Endothelial cell of umbilical vein (primary cell): ENCODE measurements around the gene RTN4R. TPM values are rescaled to one million over a fixed set of nuclear protein-coding genes. Genes with fewer than 3 reads are reported as not detected.

Experiments
- BruUV-seq: library from RNA; stranded (reverse); fragments of 400-500 nt; replicated peaks from 2 replicates; lab custom pipeline; 2021; lab: Mats Ljungman, UMichigan
- CTCF ChIA-PET: fragments of 300-600, 350-600 bp; sonication (Branson Sonifier 250); formaldehyde crosslinking; loops from one replicate; lab custom pipeline; 2021; ENCODE audit warnings: antibody characterized with exemption, inconsistent platforms; lab: Charles Lee
- POLR2A ChIA-PET: fragments of 300-600, 350-600 bp; sonication (Branson Sonifier 250); formaldehyde crosslinking; loops from one replicate; lab custom pipeline; 2021; ENCODE audit warnings: antibody characterized with exemption, inconsistent platforms; lab: Charles Lee
- DNase-seq: peaks from one replicate; pipeline ENCODE4 v3.0.0-alpha.2; 2011; ENCODE audit warnings: low read depth, low spot score
- FAIRE-seq: peaks from 2 replicates; lab custom pipeline; 2011; peaks lifted over from hg19 to GRCh38; lab: Jason Lieb, UNC
- H2AFZ ChIP-seq: 2 replicates; pipeline ENCODE4 v1.6.0; 2012; ENCODE audit warnings: low read depth, low read length, control low read depth, inconsistent platforms
- H3K27ac ChIP-seq: 2 replicates; pipeline ENCODE4 v1.5.1; 2011; ENCODE audit warnings: low read depth, mild to moderate bottlenecking, control low read depth, low read length, moderate library complexity; ENCODE audit not compliant: insufficient read depth
- H3K27me3 ChIP-seq, 2 experiments: 2 replicates each; pipeline versions ENCODE4 v1.6.0 to v1.6.1; 2011; ENCODE audit warnings: low read length in 2 of 2, mixed read lengths in 1 of 2; ENCODE audit not compliant: control insufficient read depth in 2 of 2, insufficient read depth in 2 of 2
- H3K36me3 ChIP-seq, 2 experiments: 2 replicates in 1 of 2; 3 replicates in 1 of 2; pipeline ENCODE4 v1.5.1; 2011; ENCODE audit warnings: low read length in 2 of 2, mild to moderate bottlenecking in 1 of 2, moderate library complexity in 1 of 2; ENCODE audit not compliant: control insufficient read depth in 2 of 2, insufficient read depth in 2 of 2; ENCODE audit errors: extremely low read depth in 1 of 2
- H3K4me1 ChIP-seq: 3 replicates; pipeline ENCODE4 v1.5.1; 2011; ENCODE audit warnings: mild to moderate bottlenecking, low read length; ENCODE audit not compliant: control insufficient read depth, insufficient read depth; ENCODE audit errors: extremely low read depth
- H3K4me2 ChIP-seq: 2 replicates; pipeline ENCODE4 v1.6.1; 2011; ENCODE audit warnings: low read length, control low read depth, mixed read lengths; ENCODE audit not compliant: insufficient read depth
- H3K4me3 ChIP-seq, 3 experiments: fragments of 200-600 bp in 1 of 3; sonication (generic), shearing (Covaris generic) in 1 of 3; replicated peaks in 1 of 3; 2 replicates each; pipeline ENCODE4 v1.5.1; 2011 to 2016; ENCODE audit warnings: control low read depth in 3 of 3, low read length in 3 of 3, mild to moderate bottlenecking in 2 of 3, inconsistent platforms in 1 of 3, low read depth in 1 of 3, moderate library complexity in 1 of 3; ENCODE audit not compliant: insufficient read depth in 1 of 3
- H3K79me2 ChIP-seq: 2 replicates; pipeline ENCODE4 v1.6.0; 2012; ENCODE audit warnings: low read length, inconsistent platforms; ENCODE audit not compliant: control insufficient read depth, insufficient read depth
- H3K9ac ChIP-seq: replicated peaks from 2 replicates; pipeline ENCODE3; 2011; ENCODE audit warnings: low read length, control low read depth; ENCODE audit not compliant: insufficient read depth; ENCODE audit errors: extremely low read depth
- H3K9me1 ChIP-seq: replicated peaks from 3 replicates; pipeline ENCODE4 v1.6.0; 2011; ENCODE audit warnings: mild to moderate bottlenecking, low read length; ENCODE audit not compliant: control insufficient read depth, insufficient read depth; ENCODE audit errors: extremely low read depth
- H3K9me3 ChIP-seq: replicated peaks from 2 replicates; pipeline ENCODE4 v1.5.1; 2012; ENCODE audit warnings: low read length, inconsistent platforms; ENCODE audit not compliant: control insufficient read depth, insufficient read depth
- H4K20me1 ChIP-seq: replicated peaks from 2 replicates; pipeline ENCODE3; 2011; ENCODE audit warnings: mild to moderate bottlenecking, low read length; ENCODE audit not compliant: control insufficient read depth, insufficient read depth; ENCODE audit errors: extremely low read depth
- EZH2 ChIP-seq: IDR thresholded peaks from 2 replicates; pipeline ENCODE4 v1.6.1; 2012; ENCODE audit warnings: borderline replicate concordance, low read depth, mild to moderate bottlenecking, moderate library complexity, low read length, inconsistent platforms; ENCODE audit not compliant: severe bottlenecking
- FOS ChIP-seq: IDR thresholded peaks from 2 replicates; pipeline ENCODE4 v1.6.1; 2011; ENCODE audit warnings: mild to moderate bottlenecking, low read length, moderate library complexity, borderline replicate concordance; ENCODE audit not compliant: insufficient read depth
- GATA2 ChIP-seq: IDR thresholded peaks from 2 replicates; pipeline ENCODE4 v1.7.0; 2011; ENCODE audit warnings: low read depth, mild to moderate bottlenecking, moderate library complexity, mixed read lengths, low read length; ENCODE audit not compliant: insufficient read length, insufficient read depth
- JUN ChIP-seq: IDR thresholded peaks from 2 replicates; pipeline ENCODE4 v1.6.1; 2011; ENCODE audit warnings: borderline replicate concordance, low read depth; ENCODE audit not compliant: insufficient read length, insufficient read depth
- MYC ChIP-seq: IDR thresholded peaks from one replicate; pipeline ENCODE4 v1.6.1; 2011; ENCODE audit warnings: mild to moderate bottlenecking, low read depth, low read length
- POLR2A ChIP-seq: IDR thresholded peaks from 2 replicates; pipeline ENCODE4 v1.6.1; 2012; ENCODE audit warnings: low read depth, mild to moderate bottlenecking, control low read depth, low read length
- POLR2AphosphoS5 ChIP-seq: IDR thresholded peaks from 2 replicates; pipeline ENCODE4 v1.6.1; 2012; ENCODE audit warnings: low read depth, mild to moderate bottlenecking, control low read depth, low read length, moderate library complexity; ENCODE audit not compliant: insufficient read depth
- dilution Hi-C: fragments of 300-500 bp; cut with MboI; formaldehyde crosslinking; loops from one replicate; pipeline ENCODE4 v1.15.0; 2019; ENCODE audit warnings: low sequenced_read_pairs; ENCODE audit not compliant: extremely low pct_ligation_motif_present
- intact Hi-C: fragments of 100-400 bp; cut with micrococcal nuclease; formaldehyde crosslinking; loops from one replicate; pipeline ENCODE4 v1.10.0; 2022
- polyA plus RNA-seq, 4 experiments: library from polyadenylated mRNA; depleted of rRNA in 3 of 4; stranded (reverse) in 3 of 4; unstranded in 1 of 4; fragments of >200 nt; gene quantifications; 2 replicates each; pipeline versions ENCODE4 v1.2.1 to v1.2.3, GENCODE V29; 2011 to 2012; ENCODE audit warnings: missing spikeins in 1 of 4
- total RNA-seq: library from RNA; stranded (reverse); gene quantifications from 2 replicates; pipeline ENCODE4 v1.2.3, GENCODE V29; 2021
- TF ChIP-seq, protein P1 (sequence below): IDR thresholded peaks from 2 replicates; pipeline ENCODE4 v1.6.1; 2011; ENCODE audit not compliant: insufficient read depth, insufficient read length
- TF ChIP-seq, protein P2 (sequence below), 2 donors: IDR thresholded peaks; 1 replicate in 1 of 2; 2 replicates in 1 of 2; pipeline ENCODE4 v1.5.1; 2011; ENCODE audit warnings: low read length in 2 of 2, mild to moderate bottlenecking in 2 of 2, moderate library complexity in 2 of 2, control low read depth in 1 of 2, inconsistent platforms in 1 of 2, low read depth in 1 of 2; ENCODE audit not compliant: insufficient read depth in 1 of 2; ENCODE audit errors: extremely low read depth in 1 of 2

The RTN4R gene
- total and polyA plus RNA-seq, 2 donors (not counting 3 experiments of a cell fraction or from before 2014, with no cell fraction given) = 1.2 to 2.2 TPM

- BruUV-seq = no TSS peak
- TF ChIP-seq MYC = no peak
- no peak for TF ChIP-seq FOS
- TF ChIP-seq POLR2A = no peak
- TF ChIP-seq POLR2AphosphoS5 = no peak
- TF ChIP-seq, protein P1, sequence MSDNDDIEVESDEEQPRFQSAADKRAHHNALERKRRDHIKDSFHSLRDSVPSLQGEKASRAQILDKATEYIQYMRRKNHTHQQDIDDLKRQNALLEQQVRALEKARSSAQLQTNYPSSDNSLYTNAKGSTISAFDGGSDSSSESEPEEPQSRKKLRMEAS = no peak
- no peak for TF ChIP-seq GATA2
- TF ChIP-seq, protein P2, sequence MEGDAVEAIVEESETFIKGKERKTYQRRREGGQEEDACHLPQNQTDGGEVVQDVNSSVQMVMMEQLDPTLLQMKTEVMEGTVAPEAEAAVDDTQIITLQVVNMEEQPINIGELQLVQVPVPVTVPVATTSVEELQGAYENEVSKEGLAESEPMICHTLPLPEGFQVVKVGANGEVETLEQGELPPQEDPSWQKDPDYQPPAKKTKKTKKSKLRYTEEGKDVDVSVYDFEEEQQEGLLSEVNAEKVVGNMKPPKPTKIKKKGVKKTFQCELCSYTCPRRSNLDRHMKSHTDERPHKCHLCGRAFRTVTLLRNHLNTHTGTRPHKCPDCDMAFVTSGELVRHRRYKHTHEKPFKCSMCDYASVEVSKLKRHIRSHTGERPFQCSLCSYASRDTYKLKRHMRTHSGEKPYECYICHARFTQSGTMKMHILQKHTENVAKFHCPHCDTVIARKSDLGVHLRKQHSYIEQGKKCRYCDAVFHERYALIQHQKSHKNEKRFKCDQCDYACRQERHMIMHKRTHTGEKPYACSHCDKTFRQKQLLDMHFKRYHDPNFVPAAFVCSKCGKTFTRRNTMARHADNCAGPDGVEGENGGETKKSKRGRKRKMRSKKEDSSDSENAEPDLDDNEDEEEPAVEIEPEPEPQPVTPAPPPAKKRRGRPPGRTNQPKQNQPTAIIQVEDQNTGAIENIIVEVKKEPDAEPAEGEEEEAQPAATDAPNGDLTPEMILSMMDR (IDR thresholded peaks at IDR 0.05; ENCODE audit: extremely low read depth in 1 of 2, insufficient read depth in 1 of 2, low read depth in 1 of 2, low read length in 2 of 2) = no peak
- TF ChIP-seq EZH2 = no peak
- no peak for TF ChIP-seq JUN
- ChIA-PET POLR2A (interaction anchor here (0.6 kb wide), 1 partner anchor 69 kb away, joined by 3 read pairs; no protein-coding TSS in a partner anchor), CTCF (interaction anchor here (2.4 kb wide), 1 partner anchor 9 kb away, joined by 8 read pairs; no protein-coding TSS in a partner anchor)
- H3K79me2 ChIP-seq = no peaks in the 10 kb centered on the region
- no peak for DNase-seq
- dilution Hi-C loops = no loop called here
- intact Hi-C loops = no loop called here
- H3K4me1 ChIP-seq = no peaks in the 10 kb centered on the region
- no peaks in the 10 kb centered on the region for H3K27me3 ChIP-seq
- FAIRE-seq = no peak
- no peaks in the 10 kb centered on the region for H3K9me3 ChIP-seq
- H2AFZ ChIP-seq = no peak overlapping the region
- no peaks in the 10 kb centered on the region for H3K36me3 ChIP-seq
- no peak overlapping the region for H3K4me3 ChIP-seq
- H4K20me1 ChIP-seq = no peaks in the 10 kb centered on the region
- no peaks in the 10 kb centered on the region for H3K9me1 ChIP-seq
- no peak overlapping the region for H3K4me2 ChIP-seq
- no peak overlapping the region for H3K27ac ChIP-seq
- no peak overlapping the region for H3K9ac ChIP-seq
Observed at GRCh38 chr22:20229916-20230775, 38.0 kb downstream of the RTN4R start.
